Measurements from ENCODE around the gene APOB.
A peak's percentile ranks its signal among the peaks of the same experiment; 100 is the strongest.

APOB gene

DNA sequence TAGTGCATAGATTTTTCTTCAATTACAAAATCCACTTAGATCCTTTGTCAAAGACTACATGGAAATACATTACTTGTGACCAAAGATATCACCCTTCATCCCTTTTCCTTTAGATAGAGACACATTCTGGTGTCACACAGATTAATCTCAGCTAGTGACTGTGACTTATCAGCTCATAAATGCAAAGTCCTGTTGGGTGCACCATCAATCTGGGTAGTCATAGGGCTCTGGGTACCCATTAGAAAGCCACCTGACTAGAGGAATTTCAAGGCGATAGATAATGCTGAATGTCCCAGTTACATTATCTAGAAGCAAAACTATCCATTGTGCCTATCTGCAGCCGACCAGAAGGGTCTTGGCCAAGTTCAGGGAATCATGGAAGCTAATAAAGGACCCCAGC lies 2.6 kb upstream of the APOB start:
- DNase-seq (ENCODE audit: low read depth, low spot score) = no peak

- DNase-seq (ENCODE audit: low read depth, low spot score) = no peak
Observed at GRCh38 chr2:21044694-21045371, 960 bp upstream of the APOB start.

DNA sequence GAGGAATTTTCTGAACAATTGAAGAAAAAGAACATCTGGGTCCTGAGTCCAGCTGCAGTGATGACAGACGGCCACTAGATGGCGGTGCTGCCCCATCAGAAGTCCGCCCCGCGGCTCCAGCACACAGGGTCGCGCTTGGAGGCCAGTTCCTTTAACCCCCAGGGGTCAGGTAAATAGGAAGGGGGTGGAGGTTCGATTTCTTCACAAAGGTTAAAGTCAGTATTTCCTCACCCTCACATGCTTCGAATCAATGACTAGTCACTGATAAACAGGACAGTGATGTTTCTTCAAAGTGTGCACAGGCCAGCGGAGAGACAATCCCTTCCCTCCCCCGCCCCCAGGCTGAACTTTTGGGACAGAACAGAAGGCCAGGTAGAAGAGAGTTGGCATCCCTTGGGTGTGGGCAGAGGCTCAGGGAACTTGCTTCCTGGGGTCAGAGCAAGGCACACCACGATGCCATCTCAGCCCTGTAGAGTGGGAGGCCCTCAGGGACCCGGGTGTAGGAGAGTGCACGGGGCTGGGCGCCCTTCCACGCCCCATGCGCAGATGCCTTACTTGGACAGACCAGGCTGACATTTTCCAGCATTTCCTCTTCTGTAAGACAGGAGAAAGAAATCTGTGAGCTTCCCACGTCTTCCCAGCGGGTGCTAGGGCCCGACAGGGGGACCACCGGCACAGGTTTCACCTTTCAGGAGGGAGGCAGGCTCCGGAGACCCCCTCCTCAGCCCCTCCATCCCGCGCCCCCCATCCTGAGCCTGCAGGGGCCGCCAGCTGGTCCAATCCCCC lies 722 bp downstream of the APOB start:
- peak; percentile 83 for DNase-seq (ENCODE audit: low read depth, low spot score)

DNA sequence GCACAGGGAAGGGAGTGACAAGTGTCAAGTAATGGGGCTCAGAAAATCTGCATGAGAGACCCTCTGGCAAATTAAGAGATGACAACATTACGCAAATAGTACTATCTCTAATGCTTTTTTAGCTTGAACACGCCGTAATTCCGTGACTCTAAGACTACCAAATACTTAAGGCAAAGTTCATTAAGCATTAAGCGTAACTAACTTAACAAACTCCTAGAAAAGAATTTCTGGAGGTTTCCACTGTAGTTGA lies 1.2 kb downstream of the APOB start:
- DNase-seq (ENCODE audit: low read depth, low spot score) = no peak

DNA sequence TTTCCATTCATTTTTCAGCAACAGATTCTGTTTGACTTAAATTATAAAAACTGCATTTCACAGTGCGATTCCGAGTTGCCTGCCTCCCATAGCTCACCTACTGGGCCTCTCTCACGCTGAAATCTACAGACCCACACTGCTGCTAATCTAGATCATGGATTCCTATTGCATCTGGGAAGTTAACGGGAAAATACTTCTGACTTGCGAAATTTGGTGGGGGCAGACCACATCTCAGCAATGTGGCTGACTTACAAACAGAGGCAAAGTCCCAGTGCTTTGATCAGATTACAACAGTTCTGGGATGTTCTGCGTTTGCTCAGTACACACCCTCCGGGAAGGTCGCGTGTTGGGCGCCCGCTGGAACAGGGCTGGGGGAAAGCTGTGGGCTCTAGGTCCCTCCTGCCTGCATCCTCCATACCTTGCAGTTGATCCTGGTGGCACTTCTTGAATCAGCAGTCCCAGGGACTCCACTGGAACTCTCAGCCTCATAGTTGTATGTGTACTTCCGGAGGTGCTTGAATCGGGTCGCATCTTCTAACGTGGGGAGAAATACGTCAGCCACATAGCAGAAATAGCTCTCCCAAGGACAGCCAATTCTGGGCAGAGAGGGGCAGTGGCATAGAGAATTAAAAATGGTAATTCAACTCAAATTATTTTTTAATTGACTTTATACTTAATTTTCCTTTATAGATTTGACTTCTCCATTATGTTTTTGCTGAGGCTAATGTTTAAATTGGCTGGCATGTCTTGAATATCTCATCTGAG lies 1.7 kb downstream of the APOB start:
- DNase-seq (ENCODE audit: low read depth, low spot score) = peak; percentile 23

GRCh38 chr2:21041462-21041861 lies 2.4 kb downstream of the APOB start:
- no peak for DNase-seq (ENCODE audit: low read depth, low spot score)

DNA sequence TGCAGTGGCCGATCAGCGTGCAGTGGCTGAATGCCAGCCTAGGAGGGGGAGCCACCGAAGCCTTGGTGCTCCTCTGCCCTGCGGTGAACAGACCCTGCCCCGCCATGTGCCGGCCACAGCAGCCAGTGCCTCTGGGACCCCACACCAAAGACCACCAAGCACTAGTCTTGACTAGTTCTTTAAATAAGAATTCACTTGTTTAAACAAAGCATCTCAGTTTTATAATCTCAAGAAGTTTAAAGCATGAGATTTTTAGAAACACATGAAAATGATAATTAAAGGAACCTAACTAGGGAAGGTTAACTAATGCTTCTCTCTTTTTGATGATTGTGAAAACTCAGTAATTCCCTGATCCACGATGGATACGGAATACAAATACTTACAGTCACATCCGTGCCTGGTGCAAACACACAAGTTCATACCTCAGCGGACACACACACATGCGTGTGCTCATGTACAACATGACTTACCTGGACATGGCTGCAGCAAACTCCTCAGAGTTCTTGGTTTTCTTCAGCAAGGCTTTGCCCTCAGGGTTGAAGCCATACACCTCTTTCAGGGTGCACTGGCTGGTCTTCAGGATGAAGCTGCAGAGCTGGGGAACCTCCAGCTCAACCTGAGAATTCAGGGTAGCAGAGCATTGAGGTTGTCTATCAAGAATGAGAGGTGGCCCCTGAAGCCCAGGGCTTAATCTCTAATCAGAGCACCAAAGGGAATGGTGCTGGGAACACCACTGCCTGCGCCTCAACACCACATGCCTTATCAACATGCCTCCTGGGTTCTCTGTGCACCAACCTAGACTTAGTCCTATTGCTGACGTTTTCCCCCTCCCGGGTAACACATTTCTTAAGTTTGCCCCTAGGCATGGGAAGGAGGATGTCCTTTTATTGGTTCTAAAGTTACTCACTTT lies 3.1 kb downstream of the APOB start:
- no peak for DNase-seq (ENCODE audit: low read depth, low spot score)

DNA sequence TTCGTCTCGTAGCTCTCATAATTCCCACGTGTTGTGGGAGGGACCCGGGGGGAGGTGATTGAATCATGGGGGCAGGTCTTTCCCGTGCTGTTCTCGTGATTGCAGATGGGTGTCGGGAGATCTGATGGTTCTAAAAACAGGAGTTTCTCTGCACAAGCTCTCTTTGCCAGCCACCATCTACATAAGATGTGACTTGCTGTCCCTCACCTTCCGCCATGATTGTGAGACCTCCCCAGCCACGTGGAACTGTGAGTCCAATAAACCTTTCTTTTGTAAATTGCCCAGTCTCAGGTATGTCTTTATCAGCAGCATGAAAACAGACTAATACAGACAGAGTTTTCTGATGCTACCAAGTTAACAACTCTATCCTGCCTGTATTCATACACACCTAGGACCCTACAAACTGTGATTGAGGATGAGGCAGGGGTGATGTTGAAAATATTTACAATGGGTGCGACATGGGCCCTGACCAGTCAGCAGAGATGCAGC lies 3.9 kb downstream of the APOB start:
- no peak for DNase-seq (ENCODE audit: low read depth, low spot score)

GRCh38 chr2:21039080-21039556 lies 4.8 kb downstream of the APOB start:
- DNase-seq (ENCODE audit: low read depth, low spot score) = no peak

DNA sequence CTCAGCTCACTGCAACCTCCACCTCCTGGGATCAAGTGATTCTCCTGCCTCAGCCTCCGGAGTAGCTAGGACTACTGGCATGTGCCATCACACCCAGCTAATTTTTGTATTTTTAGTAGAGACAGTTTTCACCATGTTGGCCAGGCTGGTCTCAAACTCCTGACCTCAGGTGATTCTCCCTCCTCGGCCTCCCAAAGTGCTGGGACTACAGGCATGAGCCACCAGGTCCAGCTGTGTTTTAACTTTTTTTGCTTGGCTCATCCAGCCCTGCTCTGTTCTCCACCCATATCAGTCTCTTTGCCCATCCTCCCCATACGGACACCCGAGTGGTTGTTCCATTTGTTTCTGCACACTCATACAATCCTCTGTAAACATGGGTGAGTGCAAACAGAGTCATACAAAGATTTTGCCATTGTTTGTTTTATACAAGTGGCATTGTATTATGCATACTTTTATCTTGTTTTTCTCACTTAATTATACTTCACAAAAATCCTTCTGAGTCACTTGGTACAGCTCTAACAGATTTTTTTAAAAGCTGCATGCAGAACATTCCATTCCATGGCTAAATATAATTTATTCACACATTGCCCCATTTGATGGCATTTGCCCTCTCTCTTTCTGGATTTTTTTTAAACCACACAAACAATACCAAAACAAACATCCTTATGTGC lies 5.3 kb downstream of the APOB start:
- DNase-seq (ENCODE audit: low read depth, low spot score) = no peak

DNA sequence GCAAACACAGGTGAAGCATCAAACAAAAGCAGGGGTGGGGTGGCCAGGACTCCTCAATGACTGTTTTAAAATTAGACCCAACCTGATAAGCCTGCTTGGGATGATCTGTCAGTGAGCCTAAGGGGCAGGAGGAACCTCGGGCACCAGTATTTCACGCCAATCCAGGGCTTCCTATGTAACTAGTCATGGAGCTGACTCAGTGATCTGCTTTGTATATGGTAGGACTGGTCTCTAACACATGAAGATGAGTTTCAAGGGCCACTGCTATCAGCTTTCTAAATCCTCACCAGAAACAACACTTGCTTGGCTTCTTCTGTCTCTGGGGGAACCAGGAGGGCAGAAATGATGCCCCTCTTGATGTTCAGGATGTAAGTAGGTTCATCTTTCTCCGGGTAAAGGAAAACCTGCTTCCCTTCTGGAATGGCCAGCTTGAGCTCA lies 6.2 kb downstream of the APOB start:
- no peak for DNase-seq (ENCODE audit: low read depth, low spot score)

GRCh38 chr2:21036708-21037670 lies 6.9 kb downstream of the APOB start:
- DNase-seq (ENCODE audit: low read depth, low spot score) = no peak

- no peak for DNase-seq (ENCODE audit: low read depth, low spot score)
Observed at GRCh38 chr2:21035974-21036707, 7.7 kb downstream of the APOB start.

- DNase-seq (ENCODE audit: low read depth, low spot score) = no peak
Observed at GRCh38 chr2:21035282-21035973, 8.4 kb downstream of the APOB start.

- no peak for DNase-seq (ENCODE audit: low read depth, low spot score)
Observed at GRCh38 chr2:21034972-21035279, 8.9 kb downstream of the APOB start.

DNA sequence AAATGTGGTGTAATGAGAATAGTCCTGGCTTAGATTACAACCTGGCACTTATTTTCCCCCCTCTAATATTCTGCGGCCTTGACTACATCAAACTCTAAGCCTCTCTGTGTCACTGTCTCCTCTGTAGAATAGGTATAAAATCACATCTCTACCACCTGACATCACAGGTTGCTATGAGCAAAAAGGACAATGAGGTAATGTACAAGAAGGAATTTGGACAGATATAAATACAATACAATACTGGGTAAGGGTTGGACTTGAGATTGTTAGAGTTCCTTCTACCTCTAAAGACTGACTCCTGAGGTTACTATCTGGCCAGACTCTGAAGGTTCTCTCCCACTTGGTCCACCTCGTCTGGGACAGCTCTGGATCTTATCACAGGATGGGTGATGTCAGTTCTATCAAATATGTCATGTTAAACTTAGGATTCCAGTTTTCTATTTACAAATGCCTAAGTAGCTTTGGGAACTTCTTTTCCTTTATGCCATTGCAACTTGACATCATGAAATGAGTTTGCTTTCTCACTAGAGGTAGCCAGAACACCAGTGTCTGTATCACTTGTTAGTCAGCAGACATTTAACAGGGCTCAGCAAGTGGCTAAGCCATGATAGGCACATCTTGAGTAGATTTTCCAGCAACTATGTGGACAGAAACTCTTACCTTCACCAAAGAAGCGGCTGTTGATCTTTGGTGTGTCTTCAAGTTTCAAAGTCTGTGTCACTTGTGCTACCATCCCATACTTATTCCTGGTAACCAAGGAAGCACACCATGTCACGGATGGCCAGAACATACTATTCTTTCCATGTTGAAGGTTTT lies 9.5 kb downstream of the APOB start:
- DNase-seq (ENCODE audit: low read depth, low spot score) = no peak

GRCh38 chr2:21033237-21034155 lies 10.4 kb downstream of the APOB start:
- no peak for DNase-seq (ENCODE audit: low read depth, low spot score)

Data from ELF-1 (cell line).